ENCODE data around the gene ICA1.

- TF ChIP-seq CTCF (IDR thresholded peaks at IDR 0.05; ENCODE audit: low read depth, low read length, missing input control) (no peak), GABPA (IDR thresholded peaks at IDR 0.05 in 1 of 2, conservative IDR thresholded peaks at IDR 0.05 in 1 of 2) (no peak), TAF1 (conservative IDR thresholded peaks at IDR 0.05) (peak; percentile 53), EGR1 (IDR thresholded peaks at IDR 0.05; ENCODE audit: low read depth in 2 of 2) (no peak), RAD21 (IDR thresholded peaks at IDR 0.05) (no peak), JUND (IDR thresholded peaks at IDR 0.05) (no peak), SP1 (IDR thresholded peaks at IDR 0.05) (no peak)
Observed at GRCh38 chr7:8260871-8261694, 884 bp downstream of the ICA1 start.
